Gastroesophageal sphincter (tissue), 4 donors: ENCODE results near the gene CFAP58. TPM values are rescaled to one million over a fixed set of nuclear protein-coding genes. Genes with fewer than 3 reads are reported as not detected.

Experiments used
- ATAC-seq: fragments of 150-250 bp; one replicate; pipeline ENCODE4 v1.9.1; 2016; ENCODE audit warnings: mild to moderate bottlenecking, moderate library complexity
- H3K27ac ChIP-seq, 4 donors: fragments of 200-600 bp; sonication (generic) in 3 of 4; 1 replicate in 3 of 4; 2 replicates in 1 of 4; pipeline ENCODE4 v1.5.1; 2016 to 2019
- H3K27me3 ChIP-seq: fragments of 200-600 bp; sonication (generic); one replicate; pipeline ENCODE4 v1.5.1; 2019
- H3K36me3 ChIP-seq, 2 donors: fragments of 200-600 bp; sonication (generic); one replicate each; pipeline ENCODE4 v1.5.1; 2019; ENCODE audit warnings: control low read depth in 1 of 2
- H3K4me1 ChIP-seq, 3 donors: fragments of 200-600 bp; sonication (generic); 1 replicate in 2 of 3; 2 replicates in 1 of 3; pipeline ENCODE4 v1.5.1; 2016 to 2019; ENCODE audit warnings: control low read depth in 2 of 3
- H3K4me3 ChIP-seq, 2 donors: fragments of 200-600 bp; sonication (generic); one replicate each; pipeline ENCODE4 v1.5.1; 2019; ENCODE audit warnings: mild to moderate bottlenecking in 1 of 2, moderate library complexity in 1 of 2
- H3K9me3 ChIP-seq, 3 donors: fragments of 200-600 bp; sonication (generic); one replicate each; pipeline ENCODE4 v1.5.1; 2017 to 2019; ENCODE audit warnings: control low read depth in 2 of 3
- CTCF ChIP-seq, 4 experiments: fragments of 200-600 bp in 2 of 4; fragments of 450-650 bp in 2 of 4; sonication (generic) in 1 of 4; IDR thresholded peaks; one replicate each; pipeline ENCODE4 v1.5.1; 2017 to 2019; ENCODE audit warnings: antibody characterized with exemption in 4 of 4, mild to moderate bottlenecking in 2 of 4, moderate library complexity in 2 of 4
- EP300 ChIP-seq: sonication (generic); formaldehyde crosslinking; IDR thresholded peaks from one replicate; pipeline ENCODE4 v1.6.1; 2017; ENCODE audit warnings: antibody characterized with exemption, mild to moderate bottlenecking
- POLR2A ChIP-seq, 2 donors: fragments of 450-650 bp; IDR thresholded peaks; one replicate each; pipeline ENCODE4 v1.6.1; 2017; ENCODE audit warnings: antibody characterized with exemption in 2 of 2, mild to moderate bottlenecking in 2 of 2, moderate library complexity in 1 of 2
- POLR2AphosphoS5 ChIP-seq: sonication (generic); formaldehyde crosslinking; IDR thresholded peaks from one replicate; pipeline ENCODE4 v1.6.1; 2017; ENCODE audit warnings: antibody characterized with exemption
- WGBS, 2 donors: methylation state at CpG; one replicate each; pipeline ENCODE4 v1.1.5; 2018; ENCODE audit warnings: low coverage in 1 of 2; 5-methylcytosine and 5-hydroxymethylcytosine counted together
- total RNA-seq, 4 donors: library from RNA; depleted of rRNA; stranded (reverse); fragments of >200 nt; gene quantifications; one replicate each; pipeline ENCODE4 v1.1.0, GENCODE V29; 2016

Gene CFAP58
- total RNA-seq, 4 donors from 2014 or later, result 0.27 to 1.6 (median 1.3) TPM

- 94% methylated on average over 1 of the region's 1 CpG; no CpG with 5 or more reads in 1 of the 2 donors for WGBS, 2 donors
Observed at GRCh38 chr10:104472505-104472904, 118.9 kb downstream of the CFAP58 start.

GRCh38 chr10:104472957-104473745 is 119.5 kb downstream of the CFAP58 start:
- Histone ChIP-seq H3K27me3 (no peaks in the 10 kb centered on the region), H3K36me3 (no peaks in the 10 kb centered on the region), H3K4me3 (no peak overlapping the region), H3K9me3 (no peaks in the 10 kb centered on the region), H3K4me1 (no peaks in the 10 kb centered on the region), H3K27ac (no peak overlapping the region)
- TF ChIP-seq POLR2A (IDR thresholded peaks at IDR 0.05), result no peak
- no peak for TF ChIP-seq EP300
- no peak for TF ChIP-seq POLR2AphosphoS5
- TF ChIP-seq CTCF (IDR thresholded peaks at IDR 0.05), result no peak
- ATAC-seq, result no peak
- WGBS, 2 donors, result 55 to 80% methylated on average over 1 to 2 of the region's 2 CpGs

More at GRCh38 chr10:104472505-104472904, 118.9 kb downstream of the CFAP58 start:
- Histone ChIP-seq H3K36me3 (no peaks in the 10 kb centered on the region), H3K27me3 (no peaks in the 10 kb centered on the region), H3K4me1 (no peaks in the 10 kb centered on the region), H3K27ac (no peak overlapping the region), H3K4me3 (no peak overlapping the region), H3K9me3 (no peaks in the 10 kb centered on the region)
- no peak for TF ChIP-seq EP300
- no peak for TF ChIP-seq POLR2AphosphoS5
- no peak for TF ChIP-seq POLR2A (IDR thresholded peaks at IDR 0.05)
- no peak for TF ChIP-seq CTCF (IDR thresholded peaks at IDR 0.05)
- no peak for ATAC-seq

- Histone ChIP-seq H3K4me1 (no peaks in the 10 kb centered on the region), H3K27ac (no peak overlapping the region), H3K36me3 (no peaks in the 10 kb centered on the region), H3K9me3 (no peaks in the 10 kb centered on the region), H3K27me3 (peaks cover 15% of the 10 kb centered on the region), H3K4me3 (no peak overlapping the region)
- WGBS, 2 donors, result 86% methylated on average over 3 of the region's 3 CpGs; no CpG with 5 or more reads in 1 of the 2 donors
- TF ChIP-seq POLR2A (IDR thresholded peaks at IDR 0.05), result no peak
- no peak for TF ChIP-seq EP300
- TF ChIP-seq CTCF (IDR thresholded peaks at IDR 0.05), result no peak
- TF ChIP-seq POLR2AphosphoS5, result no peak
- no peak for ATAC-seq
Observed at GRCh38 chr10:104478380-104478779, 124.7 kb downstream of the CFAP58 start.

GRCh38 chr10:104479906-104480593 is 126.4 kb downstream of the CFAP58 start:
- no peaks in the 10 kb centered on the region for H3K9me3 ChIP-seq
- no peak overlapping the region for H3K27ac ChIP-seq
- TF ChIP-seq CTCF (IDR thresholded peaks at IDR 0.05) (no peak), EP300 (no peak), POLR2AphosphoS5 (no peak), POLR2A (IDR thresholded peaks at IDR 0.05) (no peak)
- no peaks in the 10 kb centered on the region for H3K4me1 ChIP-seq
- H3K27me3 ChIP-seq, result peaks cover 15% of the 10 kb centered on the region
- ATAC-seq, result no peak
- H3K4me3 ChIP-seq, result no peak overlapping the region
- WGBS, 2 donors, result 58 to 59% methylated on average over 2 to 5 of the region's 6 CpGs
- H3K36me3 ChIP-seq, result no peaks in the 10 kb centered on the region
